HG03045 (cell line): Measurements from ENCODE around the gene FAHD1.
"Not testable (repeated sequence)": the region's sequence is repeated elsewhere in the genome, so short reads cannot be mapped to it uniquely, and the experiment has no call there.

Experiments used
- ATAC-seq: cut with Tn5 transposase; IDR thresholded peaks from one replicate; pipeline ENCODE4 v1.9.1; 2021; ENCODE audit warnings: mild to moderate bottlenecking, moderate library complexity; ENCODE audit not compliant: unreplicated experiment

The FAHD1 gene

GRCh38 chr16:1788708-1789100, 38.3 kb upstream of the FAHD1 start:
- ATAC-seq: no peak

- no peak for ATAC-seq
Measured at GRCh38 chr16:1789643-1790045, 37.4 kb upstream of the FAHD1 start.

- ATAC-seq: no peak
Measured at GRCh38 chr16:1790261-1790610, 36.8 kb upstream of the FAHD1 start.

- no peak for ATAC-seq
Measured at GRCh38 chr16:1790611-1791255, 36.3 kb upstream of the FAHD1 start.

- ATAC-seq: no peak
Measured at GRCh38 chr16:1791256-1791942, 35.6 kb upstream of the FAHD1 start.

GRCh38 chr16:1791943-1792812, 34.8 kb upstream of the FAHD1 start:
- ATAC-seq: no peak

GRCh38 chr16:1792836-1793577, 34.0 kb upstream of the FAHD1 start:
- ATAC-seq: no peak

- no peak for ATAC-seq
Measured at GRCh38 chr16:1793578-1794220, 33.3 kb upstream of the FAHD1 start, which contains the start of gene IGFALS. Gene IGFALS, minus strand, starts transcription at chr16:1793705. Its CDS starts 53 bp downstream, at chr16:1793652.

- ATAC-seq: no peak
Measured at GRCh38 chr16:1794221-1794871, 32.7 kb upstream of the FAHD1 start.

GRCh38 chr16:1794908-1795666, 31.9 kb upstream of the FAHD1 start:
- ATAC-seq: no peak

- ATAC-seq: not testable (repeated sequence)
Measured at GRCh38 chr16:1799263-1799662, 27.7 kb upstream of the FAHD1 start.

- ATAC-seq: no peak
Measured at GRCh38 chr16:1800701-1801100, 26.3 kb upstream of the FAHD1 start.

- ATAC-seq: no peak
Measured at GRCh38 chr16:1807626-1808025, 19.4 kb upstream of the FAHD1 start.

GRCh38 chr16:1808691-1809090, 18.3 kb upstream of the FAHD1 start:
- no peak for ATAC-seq

GRCh38 chr16:1809281-1809801, 17.7 kb upstream of the FAHD1 start:
- ATAC-seq: no peak

GRCh38 chr16:1810106-1810505, 16.9 kb upstream of the FAHD1 start:
- ATAC-seq: no peak

GRCh38 chr16:1810536-1810935, 16.5 kb upstream of the FAHD1 start:
- ATAC-seq: no peak

GRCh38 chr16:1812732-1813163, 14.3 kb upstream of the FAHD1 start:
- ATAC-seq: no peak

- no peak for ATAC-seq
Measured at GRCh38 chr16:1815461-1815860, 11.5 kb upstream of the FAHD1 start.
